VCaP (cell line): ENCODE data around the gene TMEM184A.

Experiments
- H3K27ac ChIP-seq: fragments of 450-650 bp; 2 replicates; pipeline ENCODE4 v1.5.1; 2017
- CTCF ChIP-seq: fragments of 450-650 bp; conservative IDR thresholded peaks from 2 replicates; pipeline ENCODE4 v1.5.1; 2017; ENCODE audit warnings: mild to moderate bottlenecking, moderate library complexity

Gene TMEM184A

GRCh38 chr7:1543826-1544177 lies 12.2 kb downstream of the TMEM184A start:
- no peak overlapping the region for H3K27ac ChIP-seq
- no peak for TF ChIP-seq CTCF

GRCh38 chr7:1542841-1543747 lies 12.9 kb downstream of the TMEM184A start:
- no peak for TF ChIP-seq CTCF
- H3K27ac ChIP-seq: no peak overlapping the region

- no peak overlapping the region for H3K27ac ChIP-seq
- TF ChIP-seq CTCF: no peak
These were observed 13.7 kb downstream of the TMEM184A start for GRCh38 chr7:1542329-1542728.

GRCh38 chr7:1541431-1542162 lies 14.4 kb downstream of the TMEM184A start:
- no peak for TF ChIP-seq CTCF
- H3K27ac ChIP-seq: no peak overlapping the region

- H3K27ac ChIP-seq: no peak overlapping the region
- no peak for TF ChIP-seq CTCF
These were observed 15.2 kb downstream of the TMEM184A start for GRCh38 chr7:1540776-1541271.

GRCh38 chr7:1539882-1540775 lies 15.9 kb downstream of the TMEM184A start:
- H3K27ac ChIP-seq: no peak overlapping the region
- no peak for TF ChIP-seq CTCF
